HG03025 (cell line): Measurements from ENCODE around the gene CAPN14.

Experiments
- ATAC-seq: cut with Tn5 transposase; IDR thresholded peaks from one replicate; pipeline ENCODE4 v1.9.1; 2021; ENCODE audit warnings: mild to moderate bottlenecking, moderate library complexity; ENCODE audit not compliant: unreplicated experiment, low FRiP score

CAPN14 gene, protein sequence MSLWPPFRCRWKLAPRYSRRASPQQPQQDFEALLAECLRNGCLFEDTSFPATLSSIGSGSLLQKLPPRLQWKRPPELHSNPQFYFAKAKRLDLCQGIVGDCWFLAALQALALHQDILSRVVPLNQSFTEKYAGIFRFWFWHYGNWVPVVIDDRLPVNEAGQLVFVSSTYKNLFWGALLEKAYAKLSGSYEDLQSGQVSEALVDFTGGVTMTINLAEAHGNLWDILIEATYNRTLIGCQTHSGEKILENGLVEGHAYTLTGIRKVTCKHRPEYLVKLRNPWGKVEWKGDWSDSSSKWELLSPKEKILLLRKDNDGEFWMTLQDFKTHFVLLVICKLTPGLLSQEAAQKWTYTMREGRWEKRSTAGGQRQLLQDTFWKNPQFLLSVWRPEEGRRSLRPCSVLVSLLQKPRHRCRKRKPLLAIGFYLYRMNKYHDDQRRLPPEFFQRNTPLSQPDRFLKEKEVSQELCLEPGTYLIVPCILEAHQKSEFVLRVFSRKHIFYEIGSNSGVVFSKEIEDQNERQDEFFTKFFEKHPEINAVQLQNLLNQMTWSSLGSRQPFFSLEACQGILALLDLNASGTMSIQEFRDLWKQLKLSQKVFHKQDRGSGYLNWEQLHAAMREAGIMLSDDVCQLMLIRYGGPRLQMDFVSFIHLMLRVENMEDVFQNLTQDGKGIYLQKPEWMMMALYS

DNA sequence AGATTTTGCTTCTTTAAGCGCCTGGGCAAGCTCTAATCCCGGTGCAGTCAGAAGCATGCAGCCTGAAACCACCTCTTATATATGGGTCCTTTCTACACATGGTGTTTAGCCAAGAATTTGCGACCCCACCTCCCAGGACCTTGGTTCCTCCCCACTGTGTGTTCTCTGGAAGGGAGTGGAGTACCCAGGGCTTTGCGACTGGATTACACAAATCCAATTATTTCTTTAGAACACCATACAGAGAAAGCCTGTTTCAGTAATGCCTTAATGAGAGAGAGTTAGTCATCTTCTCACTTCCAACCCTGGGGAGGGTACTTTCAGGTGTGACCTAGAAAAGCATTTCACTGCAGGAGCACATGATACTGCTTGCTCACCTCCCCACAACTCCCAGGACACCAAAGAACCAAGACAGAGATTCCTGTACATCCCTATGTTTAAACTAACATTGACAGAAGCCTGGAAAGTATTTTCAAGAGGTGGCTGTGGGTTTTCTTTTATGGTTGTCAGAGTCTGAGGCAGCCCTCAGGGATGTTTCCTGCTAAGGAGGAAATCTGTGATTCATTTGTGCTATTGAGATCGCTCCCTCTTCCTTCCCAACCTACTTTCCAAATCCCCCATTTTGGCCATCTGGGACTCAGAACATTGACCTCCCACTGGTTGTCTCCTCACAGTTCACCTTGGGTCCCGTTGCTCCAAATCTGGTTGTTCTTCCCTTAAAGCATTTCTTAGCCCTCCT, at the start of gene CAPN14:
Gene CAPN14, minus strand, starts transcription at position 51 of the 736 bp plus-strand sequence. CDS start 12,068 bp downstream, outside the sequence.
- no peak for ATAC-seq

- no peak for ATAC-seq
These were observed 49.5 kb upstream of the CAPN14 start for GRCh38 chr2:31266804-31267203.

- no peak for ATAC-seq
These were observed 47.9 kb upstream of the CAPN14 start for GRCh38 chr2:31265234-31265633.

DNA sequence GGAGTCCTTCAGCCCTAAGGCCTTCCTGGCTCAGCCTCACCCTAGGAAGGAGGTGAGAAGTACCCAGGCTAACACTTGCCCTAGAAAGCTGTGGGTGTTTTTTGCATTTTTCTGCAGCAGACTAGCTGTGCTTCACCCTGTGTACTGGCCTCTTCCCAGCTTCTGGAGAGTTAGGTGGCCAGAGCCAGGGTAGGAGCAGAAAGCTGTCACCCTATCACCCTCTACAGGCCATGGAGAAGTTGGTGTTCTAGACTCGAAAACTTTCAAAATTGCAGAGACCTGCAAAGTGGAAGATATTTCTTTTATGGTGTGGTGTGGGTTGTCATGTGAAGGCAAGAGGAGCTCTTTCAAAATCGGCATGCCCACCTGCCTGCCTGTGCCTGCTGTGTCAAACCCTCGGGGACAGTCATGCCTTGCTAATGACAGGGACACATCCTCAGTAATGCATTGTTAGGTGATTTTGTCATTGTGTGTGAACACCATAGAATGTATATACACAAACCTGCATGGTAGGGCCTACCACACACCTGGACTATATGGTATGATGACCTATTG, 46.4 kb upstream of the CAPN14 start:
- ATAC-seq, result no peak

DNA sequence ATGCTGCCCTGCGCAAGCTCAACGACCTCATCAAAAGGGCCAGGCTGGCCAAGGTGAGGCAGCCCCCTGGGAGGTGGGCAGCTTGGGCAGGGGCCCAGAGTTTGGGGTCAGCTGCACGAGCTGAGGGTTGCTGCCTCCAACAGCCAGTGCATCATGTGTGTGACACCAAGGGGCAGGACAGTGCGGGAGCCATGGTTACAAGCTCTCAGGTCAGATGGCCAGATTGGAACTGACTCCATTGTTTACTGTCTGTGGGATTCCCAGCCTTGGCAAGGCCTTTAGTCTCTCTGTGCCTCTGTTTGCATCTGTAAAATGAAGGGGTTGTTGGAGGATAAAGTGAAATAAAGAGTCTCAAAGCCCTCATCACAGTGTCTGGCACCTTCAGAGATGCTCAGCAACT, 43.6 kb upstream of the CAPN14 start:
- ATAC-seq, result no peak

- ATAC-seq, result no peak
These were observed 41.8 kb upstream of the CAPN14 start for GRCh38 chr2:31259075-31259474.

GRCh38 chr2:31258351-31258750, 41.0 kb upstream of the CAPN14 start:
- peak; percentile 40 for ATAC-seq

DNA sequence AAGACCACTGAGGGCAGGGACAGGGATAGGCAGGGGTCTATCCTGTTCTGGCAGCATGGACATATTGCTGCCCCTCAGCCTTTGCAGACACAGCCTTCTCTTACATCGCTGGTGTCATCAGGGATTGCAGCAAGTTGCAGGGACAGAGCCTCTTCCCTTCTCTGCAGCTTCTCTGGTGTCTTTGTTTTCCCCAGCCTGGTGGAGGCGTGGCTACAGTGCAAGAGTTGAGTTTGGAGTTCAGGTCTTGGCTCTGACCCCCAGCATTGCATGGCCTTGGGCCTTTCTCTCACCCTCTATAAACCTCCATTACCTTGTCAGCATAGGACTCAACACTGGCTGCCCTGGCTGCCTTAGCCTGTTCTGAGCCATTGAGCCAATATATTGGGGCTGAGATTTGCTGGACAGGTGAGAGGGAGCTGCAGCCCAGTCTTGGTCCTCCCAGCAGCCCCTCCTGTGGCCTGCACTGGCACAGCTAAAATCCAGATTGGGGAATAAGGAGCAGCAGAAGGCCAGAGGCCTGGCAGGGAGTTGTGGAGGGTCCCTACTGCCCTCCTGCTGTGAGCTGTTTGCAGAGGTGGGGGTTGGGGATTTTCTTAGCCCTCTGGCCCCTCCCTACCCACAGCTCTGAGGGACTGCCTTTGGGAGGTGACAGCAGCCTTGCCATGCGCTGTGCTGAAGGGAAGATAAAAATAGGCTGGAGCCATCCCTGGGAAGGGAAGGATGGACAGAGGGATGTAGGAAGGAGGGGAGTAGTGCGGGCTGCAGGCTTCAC, 39.5 kb upstream of the CAPN14 start:
- ATAC-seq, result peak; percentile 5

GRCh38 chr2:31255911-31256571, 38.7 kb upstream of the CAPN14 start:
- peak; percentile 47 for ATAC-seq

DNA sequence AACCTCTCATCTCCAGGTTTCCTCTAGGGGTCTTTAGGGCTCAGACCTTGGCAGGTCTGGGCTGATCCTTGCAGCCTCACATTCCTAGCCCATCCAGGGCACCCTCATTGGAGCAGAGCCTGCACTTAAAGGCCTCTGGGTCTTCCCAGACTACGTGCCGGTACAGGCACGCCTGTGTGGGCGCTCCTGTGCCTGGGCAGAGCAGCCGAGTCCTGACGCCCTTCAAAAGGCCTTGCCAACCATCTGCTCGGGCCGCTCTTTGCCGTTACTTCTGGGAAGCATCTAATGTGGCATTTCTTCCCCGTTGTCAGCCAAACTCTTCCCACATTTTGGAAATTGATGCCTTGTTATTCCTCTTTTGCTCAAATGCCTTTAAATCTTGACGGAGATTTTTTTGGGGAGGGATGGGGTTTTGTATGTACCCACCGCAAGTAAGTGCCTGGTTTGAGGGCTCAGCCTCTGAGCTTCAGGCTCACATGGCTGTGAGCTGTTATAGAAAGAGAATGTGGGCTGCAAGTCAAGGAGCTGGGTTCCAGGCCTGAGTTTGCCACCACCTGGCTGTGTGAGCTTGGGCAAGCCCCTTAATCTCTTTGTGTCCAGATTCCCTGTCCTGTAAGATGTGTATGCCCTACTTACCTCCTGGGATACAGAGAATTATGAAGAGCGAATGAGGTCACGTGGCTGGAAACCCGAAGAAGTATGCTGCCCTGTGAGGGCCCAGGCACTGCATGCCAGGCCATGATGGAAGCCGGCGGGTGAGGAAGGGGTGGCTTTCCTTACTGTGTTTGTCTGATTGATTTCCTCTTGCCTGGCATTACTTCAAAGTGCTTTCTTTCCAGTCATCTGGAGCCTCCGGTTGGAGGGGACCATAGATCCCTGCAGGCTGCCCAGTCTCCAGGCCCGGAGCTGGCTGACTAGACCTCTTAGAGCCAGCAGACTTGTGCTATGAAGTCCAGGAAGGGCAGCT, 37.2 kb upstream of the CAPN14 start:
- ATAC-seq, result no peak

- no peak for ATAC-seq
These were observed 36.2 kb upstream of the CAPN14 start for GRCh38 chr2:31253356-31254131.

- no peak for ATAC-seq
These were observed 34.5 kb upstream of the CAPN14 start for GRCh38 chr2:31251851-31252250.

GRCh38 chr2:31251018-31251417, 33.7 kb upstream of the CAPN14 start:
- no peak for ATAC-seq

DNA sequence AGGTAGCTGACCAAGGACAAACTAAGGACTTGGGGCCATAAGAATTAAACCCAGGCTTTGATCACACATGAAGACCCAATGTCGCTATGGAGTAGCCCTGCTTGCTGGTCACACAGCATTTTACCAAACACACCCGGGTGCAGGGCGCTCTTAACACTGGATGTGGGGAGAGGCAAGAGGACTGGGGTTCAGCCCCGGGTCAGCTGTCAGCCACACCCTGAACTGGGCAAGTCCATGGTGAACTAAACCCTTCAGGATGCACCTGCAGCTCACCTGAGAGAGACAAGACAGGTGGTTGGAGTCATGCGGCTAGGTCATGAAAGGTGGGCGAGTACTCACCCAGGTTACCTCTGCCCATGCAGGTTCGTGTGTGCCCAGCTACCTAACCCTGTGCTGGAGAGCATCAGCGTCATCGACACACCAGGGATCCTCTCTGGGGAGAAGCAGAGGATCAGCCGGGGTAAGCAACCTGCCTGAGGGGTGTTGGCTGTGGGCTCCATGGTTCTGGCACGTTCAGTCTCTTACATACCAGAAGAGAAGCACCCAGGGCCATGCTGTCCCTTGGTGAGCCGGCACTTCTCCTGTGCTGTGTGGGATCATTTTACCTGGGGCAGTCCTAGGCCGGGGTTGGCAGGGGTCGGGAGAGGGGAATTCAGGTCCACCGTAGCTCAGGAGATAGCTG, 31.8 kb upstream of the CAPN14 start:
- no peak for ATAC-seq

GRCh38 chr2:31248139-31248538, 30.8 kb upstream of the CAPN14 start:
- ATAC-seq, result no peak

DNA sequence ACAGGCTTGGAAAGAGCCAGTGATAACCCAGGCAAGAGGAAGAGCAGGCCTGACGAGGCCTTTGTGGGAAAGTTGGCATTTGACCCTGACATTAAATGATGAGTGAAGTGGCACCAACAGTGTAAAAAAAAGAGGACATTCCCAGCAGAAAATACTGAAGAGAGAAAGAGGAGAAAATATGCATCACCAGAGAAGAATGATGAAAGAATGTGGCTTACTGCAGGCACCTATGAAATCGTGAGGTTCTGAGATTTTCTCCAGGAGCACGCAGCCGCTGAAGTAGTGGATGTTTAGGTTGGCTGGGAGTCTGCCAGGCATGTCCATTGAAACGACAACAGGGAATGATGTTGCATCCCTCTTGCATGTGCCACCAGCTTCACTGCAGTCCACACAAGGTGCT, 30.4 kb upstream of the CAPN14 start:
- no peak for ATAC-seq

DNA sequence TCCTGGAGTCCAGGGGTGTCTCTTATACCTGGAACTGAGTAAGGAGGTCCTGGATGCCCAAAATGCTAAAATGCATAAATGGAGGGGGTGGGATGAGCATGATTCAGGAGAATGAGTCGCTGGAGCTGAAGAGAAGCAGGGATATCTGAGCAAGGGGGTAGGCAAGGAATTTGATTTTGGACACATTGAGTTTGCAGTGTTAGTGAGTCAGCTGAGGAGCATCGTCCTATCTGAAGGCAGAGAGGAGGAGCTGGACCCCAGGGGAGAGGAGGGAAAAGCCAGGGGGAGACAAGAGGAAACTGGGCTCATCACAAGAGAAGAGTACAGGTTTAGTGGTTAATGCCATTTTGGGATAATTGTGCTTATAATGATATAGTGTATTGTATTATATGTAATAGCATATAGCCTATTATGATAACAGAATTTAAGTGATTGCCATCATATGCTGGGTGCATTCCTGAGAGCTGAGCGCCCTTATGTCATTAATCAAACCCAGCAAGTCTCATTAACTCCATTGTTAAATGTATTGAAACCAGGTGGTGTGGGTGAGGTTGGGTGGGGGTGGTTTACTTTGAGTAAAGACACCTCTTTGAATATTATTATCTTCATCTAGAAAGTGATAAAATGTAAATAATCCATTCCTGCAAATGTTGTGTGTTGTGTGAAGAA, 29.0 kb upstream of the CAPN14 start:
- ATAC-seq, result no peak
